Activated naive CD8-positive, alpha-beta T cell treated with anti-CD3 and anti-CD28 coated beads, Interleukin-2, amount 10 ng/mL, durations not matched to agents 7 days and 5 days (primary cell): ENCODE measurements around the gene PLPPR3. TPM values are rescaled to one million over a fixed set of nuclear protein-coding genes. Genes with fewer than 3 reads are reported as not detected.
A peak's percentile ranks its signal among the peaks of the same experiment; 100 is the strongest.
"Not testable (repeated sequence)": the region's sequence is repeated elsewhere in the genome, so short reads cannot be mapped to it uniquely, and the experiment has no call there.

Experiments used
- ATAC-seq: fragments of 150-1000 bp; cut with Tn5 transposase; one replicate; pipeline ENCODE4 v1.10.0; 2021; ENCODE audit warnings: low read depth, moderate library complexity
- POLR2A ChIA-PET: fragments of 350-600 bp; sonication (Branson Sonifier 250); formaldehyde crosslinking; loops from one replicate; lab custom pipeline; 2021; ENCODE audit warnings: antibody characterized with exemption; lab: Charles Lee
- DNase-seq: peaks from one replicate; pipeline ENCODE4 v3.0.0; 2021
- H3K27ac Mint-ChIP-seq: one replicate; pipeline ENCODE4 v1.8.0; 2022; ENCODE audit warnings: mild to moderate bottlenecking, mixed read lengths
- H3K27me3 Mint-ChIP-seq: one replicate; pipeline ENCODE4 v1.8.0; 2022; ENCODE audit warnings: mild to moderate bottlenecking, moderate library complexity, mixed read lengths
- H3K36me3 Mint-ChIP-seq: one replicate; pipeline ENCODE4 v1.8.0; 2021; ENCODE audit warnings: mild to moderate bottlenecking, mixed read lengths
- H3K4me1 Mint-ChIP-seq: one replicate; pipeline ENCODE4 v1.8.0; 2021; ENCODE audit warnings: mixed read lengths
- H3K4me3 Mint-ChIP-seq: one replicate; pipeline ENCODE4 v1.8.0; 2022; ENCODE audit warnings: mild to moderate bottlenecking, moderate library complexity, mixed read lengths
- H3K9me3 Mint-ChIP-seq: one replicate; pipeline ENCODE4 v1.8.0; 2021; ENCODE audit warnings: mixed read lengths
- total RNA-seq, 2 experiments: library from RNA; stranded (reverse); gene quantifications; one replicate each; pipeline ENCODE4 v1.2.3, GENCODE V29; 2021

Gene PLPPR3
- total RNA-seq, 2 experiments from 2014 or later: not detected

DNA sequence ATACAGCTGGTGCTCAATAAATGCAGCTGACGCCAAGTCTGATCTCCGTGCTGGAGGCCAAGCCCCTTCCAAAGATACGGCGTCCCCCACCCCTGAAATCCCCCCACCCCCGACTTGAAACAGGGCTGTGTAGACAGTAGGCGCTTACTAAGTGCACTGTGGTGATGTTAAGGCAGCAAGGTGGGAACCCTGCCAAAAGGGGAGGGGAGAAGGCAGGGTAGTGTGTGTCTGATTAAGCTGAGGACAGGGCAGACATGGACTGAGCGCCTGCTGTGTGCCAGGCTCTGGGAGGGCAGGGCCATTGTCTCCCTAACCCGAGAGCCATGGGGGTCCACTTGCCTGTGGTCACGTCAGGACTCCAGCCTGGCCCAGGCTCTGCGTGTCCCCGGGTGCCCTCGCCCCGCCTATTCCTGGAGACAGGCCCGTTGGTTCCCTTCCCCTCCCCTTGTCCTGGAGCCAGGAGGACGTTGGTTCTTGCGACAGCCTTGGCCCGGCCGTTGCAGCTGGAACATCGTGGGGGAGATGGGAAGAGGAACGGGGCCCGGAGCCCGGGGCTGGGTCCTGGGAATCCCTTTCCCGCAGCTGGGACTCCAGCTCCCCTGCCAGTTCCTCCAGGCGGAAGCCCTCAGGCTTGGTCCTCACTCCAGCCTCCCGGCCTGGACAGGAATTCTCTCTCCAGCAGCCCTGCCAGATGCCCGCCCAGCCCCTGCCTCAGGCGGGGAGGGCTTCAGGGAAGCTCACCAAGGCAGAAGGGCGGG, 28.6 kb upstream of the PLPPR3 start:
- POLR2A ChIA-PET: no interaction called here
- ATAC-seq: no peak
- H3K4me3 Mint-ChIP-seq: no peak overlapping the region
- H3K4me1 Mint-ChIP-seq: no peaks in the 10 kb centered on the region
- peaks cover 27% of the 10 kb centered on the region for H3K27me3 Mint-ChIP-seq
- no peak for DNase-seq
- no peaks in the 10 kb centered on the region for H3K36me3 Mint-ChIP-seq
- no peaks in the 10 kb centered on the region for H3K9me3 Mint-ChIP-seq
- H3K27ac Mint-ChIP-seq: no peak overlapping the region

DNA sequence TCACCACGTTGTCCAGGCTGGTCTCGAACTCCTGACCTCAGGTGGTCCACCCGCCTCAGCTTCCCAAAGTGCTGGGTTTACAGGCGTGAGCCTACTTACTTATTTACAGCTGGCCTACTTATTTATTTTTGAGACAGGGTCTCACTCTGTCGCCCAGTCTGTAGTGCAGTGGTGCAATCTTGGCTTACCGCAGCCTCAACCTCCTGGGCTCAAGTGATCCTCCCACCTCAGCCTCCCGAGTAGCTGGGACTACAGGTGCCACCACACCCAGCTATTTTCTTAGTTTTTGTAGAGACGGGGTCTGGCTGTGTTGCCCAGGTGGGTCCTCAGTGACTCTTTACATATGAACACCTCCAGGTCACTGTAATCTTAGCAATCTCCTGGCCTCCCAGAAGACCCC, 27.4 kb upstream of the PLPPR3 start:
- not testable (repeated sequence) for H3K9me3 Mint-ChIP-seq, H3K27ac Mint-ChIP-seq, H3K4me3 Mint-ChIP-seq, H3K36me3 Mint-ChIP-seq, ATAC-seq, H3K4me1 Mint-ChIP-seq, DNase-seq
- POLR2A ChIA-PET: interaction anchor here (1.4 kb wide), 1 partner anchor 44 kb away, joined by 3 read pairs; the partner anchor contains the start of genes MED16 and RNU6-9
- H3K27me3 Mint-ChIP-seq: peaks cover 38% of the 10 kb centered on the region

DNA sequence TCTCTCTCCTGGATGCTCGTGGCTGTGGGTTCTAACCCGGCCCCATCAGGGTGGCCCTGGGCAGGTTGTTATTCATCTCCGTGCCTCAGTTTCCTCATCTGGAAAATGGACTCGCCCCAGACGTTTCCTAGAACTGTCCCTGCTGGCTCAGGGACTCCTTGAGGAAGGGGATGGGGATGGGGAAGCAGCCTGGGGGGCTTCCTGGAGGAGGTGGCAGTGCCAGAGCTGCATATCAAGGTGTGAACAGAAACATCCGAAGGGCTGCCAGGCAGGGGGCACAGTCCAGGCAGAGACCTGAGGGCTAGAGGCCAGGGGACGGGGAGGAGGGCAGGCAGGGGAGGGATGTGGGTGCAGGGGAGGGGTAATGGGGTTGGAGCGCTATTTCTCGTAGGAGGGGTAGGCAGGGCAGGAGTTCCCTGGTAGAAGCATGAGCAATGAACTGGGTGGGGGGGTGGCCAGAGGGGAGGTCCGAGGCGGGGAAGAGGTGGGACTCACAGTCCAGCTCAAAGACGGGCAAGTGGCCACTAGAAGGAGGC, 26.7 kb upstream of the PLPPR3 start:
- ATAC-seq (no peak), DNase-seq (no peak)
- H3K27ac Mint-ChIP-seq: no peak overlapping the region
- POLR2A ChIA-PET: interaction anchor here (1.4 kb wide), 1 partner anchor 45 kb away, joined by 3 read pairs; the partner anchor contains the start of genes MED16 and RNU6-9
- H3K27me3 Mint-ChIP-seq: peaks cover 36% of the 10 kb centered on the region
- peaks cover 3% of the 10 kb centered on the region for H3K4me1 Mint-ChIP-seq
- no peaks in the 10 kb centered on the region for H3K9me3 Mint-ChIP-seq
- peaks cover 2% of the 10 kb centered on the region for H3K36me3 Mint-ChIP-seq
- H3K4me3 Mint-ChIP-seq: no peak overlapping the region

DNA sequence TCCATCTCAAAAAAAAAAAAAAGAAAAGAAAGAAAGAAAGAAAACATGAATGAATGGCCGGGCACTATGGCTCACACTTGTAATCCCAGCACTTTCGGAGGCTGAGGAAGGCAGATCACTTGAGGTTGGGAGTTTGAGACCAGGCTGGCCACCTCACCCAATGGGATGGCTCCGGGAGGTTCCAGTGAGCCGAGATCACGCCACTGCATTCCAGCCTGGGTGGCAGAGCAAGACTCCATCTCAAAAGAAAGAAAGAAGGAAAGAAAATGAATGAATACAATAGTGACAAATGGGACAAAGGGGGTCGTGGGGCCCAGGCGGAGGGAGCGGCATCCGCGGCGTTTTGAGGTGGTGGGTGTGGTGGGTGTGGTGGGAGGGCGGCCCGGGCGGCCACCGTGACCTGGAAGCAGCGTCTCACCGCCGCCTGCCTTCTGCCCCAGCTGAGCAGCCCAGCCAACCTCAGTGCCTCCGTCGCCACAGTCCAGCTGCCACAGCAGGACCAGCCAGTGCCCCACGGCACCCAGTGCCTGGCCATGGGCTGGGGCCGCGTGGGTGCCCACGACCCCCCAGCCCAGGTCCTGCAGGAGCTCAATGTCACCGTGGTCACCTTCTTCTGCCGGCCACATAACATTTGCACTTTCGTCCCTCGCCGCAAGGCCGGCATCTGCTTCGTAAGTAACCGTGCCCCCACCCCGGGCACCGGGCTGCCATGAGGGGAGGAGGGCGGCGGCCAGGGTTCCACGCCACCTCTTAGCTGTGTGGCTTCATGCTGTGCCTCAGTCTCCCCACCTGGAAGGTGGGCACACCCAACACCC, 24.2 kb upstream of the PLPPR3 start:
- no peak for ATAC-seq
- Mint-ChIP-seq H3K4me3 (no peak overlapping the region), H3K4me1 (peaks cover 3% of the 10 kb centered on the region)

DNA sequence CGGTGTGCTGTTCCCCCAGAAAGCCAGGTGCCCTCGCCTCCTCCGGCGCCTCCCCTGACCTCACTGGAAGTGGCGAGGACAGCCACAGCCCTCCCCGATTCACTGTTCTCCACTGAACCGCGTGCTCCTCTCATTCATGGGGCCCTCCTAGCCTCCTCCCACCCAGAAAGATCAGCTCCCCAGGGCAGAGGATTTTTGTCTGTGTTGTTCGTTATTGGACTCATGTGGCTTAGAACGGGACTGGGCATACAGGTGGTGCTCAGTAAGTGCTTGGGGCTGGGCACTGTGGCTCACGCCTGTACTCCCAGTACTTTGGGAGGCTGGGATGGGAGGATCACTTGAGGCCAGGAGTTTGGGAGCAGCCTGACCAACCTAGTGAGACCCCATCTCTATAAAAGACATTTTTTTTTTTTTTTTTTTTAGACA, 22.8 kb upstream of the PLPPR3 start:
- Mint-ChIP-seq H3K27ac (peak overlapping the region; percentile 56), H3K27me3 (peaks cover 41% of the 10 kb centered on the region), H3K4me3 (peak overlapping the region; percentile 48), H3K4me1 (peaks cover 3% of the 10 kb centered on the region), H3K36me3 (peaks cover 2% of the 10 kb centered on the region), H3K9me3 (peaks cover 3% of the 10 kb centered on the region)
- POLR2A ChIA-PET: no interaction called here
- ATAC-seq: peak; percentile 69
- DNase-seq: no peak

More for the DNA sequence above, 24.2 kb upstream of the PLPPR3 start:
- peaks cover 2% of the 10 kb centered on the region for H3K36me3 Mint-ChIP-seq
- peaks cover 41% of the 10 kb centered on the region for H3K27me3 Mint-ChIP-seq
- no peak for DNase-seq
- POLR2A ChIA-PET: no interaction called here
- H3K27ac Mint-ChIP-seq: no peak overlapping the region
- peaks cover 3% of the 10 kb centered on the region for H3K9me3 Mint-ChIP-seq

- no peak overlapping the region for H3K27ac Mint-ChIP-seq
- peaks cover 41% of the 10 kb centered on the region for H3K27me3 Mint-ChIP-seq
- POLR2A ChIA-PET: no interaction called here
- ATAC-seq (no peak), DNase-seq (no peak)
- H3K4me1 Mint-ChIP-seq: peaks cover 3% of the 10 kb centered on the region
- peaks cover 3% of the 10 kb centered on the region for H3K9me3 Mint-ChIP-seq
- peak overlapping the region; percentile 48 for H3K4me3 Mint-ChIP-seq
- H3K36me3 Mint-ChIP-seq: peaks cover 2% of the 10 kb centered on the region
Observed at GRCh38 chr19:843836-844545, 22.2 kb upstream of the PLPPR3 start.

- Mint-ChIP-seq H3K27me3 (peaks cover 41% of the 10 kb centered on the region), H3K4me1 (peaks cover 3% of the 10 kb centered on the region), H3K27ac (no peak overlapping the region), H3K9me3 (peaks cover 3% of the 10 kb centered on the region), H3K36me3 (peaks cover 2% of the 10 kb centered on the region), H3K4me3 (no peak overlapping the region)
- DNase-seq (no peak), ATAC-seq (no peak)
- POLR2A ChIA-PET: no interaction called here
Observed at GRCh38 chr19:843180-843835, 21.6 kb upstream of the PLPPR3 start.

DNA sequence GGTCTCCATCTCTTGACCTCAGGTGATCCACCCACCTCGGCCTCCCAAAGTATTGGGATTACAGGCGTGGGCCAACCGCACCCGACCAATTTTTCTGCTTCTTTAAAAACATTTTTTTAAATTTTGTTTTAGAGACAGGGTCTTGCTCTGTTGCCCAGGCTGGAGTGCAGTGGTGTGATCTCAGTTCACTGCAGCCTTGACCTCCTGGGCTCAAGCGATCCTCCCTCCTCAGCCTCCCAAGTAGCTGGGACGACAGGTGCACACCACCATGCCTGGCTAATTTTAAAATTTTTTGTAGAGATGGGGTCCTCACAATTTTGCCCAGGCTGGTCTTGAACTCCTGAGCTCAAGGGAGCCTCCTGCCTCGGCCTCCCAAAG, 21.0 kb upstream of the PLPPR3 start:
- H3K36me3 Mint-ChIP-seq, ATAC-seq, H3K27ac Mint-ChIP-seq, H3K4me3 Mint-ChIP-seq, H3K9me3 Mint-ChIP-seq, POLR2A ChIA-PET, H3K4me1 Mint-ChIP-seq, DNase-seq: not testable (repeated sequence)
- peaks cover 39% of the 10 kb centered on the region for H3K27me3 Mint-ChIP-seq

DNA sequence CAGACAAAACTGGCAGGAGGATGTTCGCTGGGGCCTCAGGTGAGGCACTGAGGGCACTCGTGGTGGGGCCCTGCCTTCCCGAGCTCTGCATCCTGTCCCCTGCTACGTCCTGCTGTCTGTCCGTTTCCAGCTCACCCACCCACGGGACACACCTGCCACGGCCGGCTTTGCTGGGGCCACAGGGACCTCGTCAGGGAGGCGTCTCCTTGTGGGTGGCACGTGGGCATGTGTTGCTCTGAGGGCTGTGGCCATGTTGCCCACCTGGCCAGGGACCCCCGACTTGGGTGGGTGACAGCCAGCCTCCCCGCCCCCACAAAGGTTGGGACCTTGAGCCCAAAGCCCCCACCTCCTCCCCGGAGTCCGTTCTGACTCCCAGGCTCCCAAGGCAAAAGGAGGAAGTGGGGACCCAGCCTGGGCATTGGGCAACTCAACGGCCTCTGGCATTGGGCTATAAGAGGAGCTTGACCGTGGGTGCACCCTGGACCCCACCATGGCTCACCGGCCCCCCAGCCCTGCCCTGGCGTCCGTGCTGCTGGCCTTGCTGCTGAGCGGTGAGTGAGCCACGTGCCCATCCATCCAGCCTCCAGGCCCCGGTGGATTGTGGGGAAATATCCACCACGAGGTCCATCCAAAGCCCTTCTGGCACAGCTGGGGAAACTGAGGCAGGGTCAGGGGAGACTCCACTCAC, 18.9 kb upstream of the PLPPR3 start, which contains the start of gene PRTN3:
TSS of gene PRTN3 (plus strand) at position 481 of the 688 bp plus-strand sequence. CDS start at position 491, 10 bp downstream.
- no peak for ATAC-seq
- POLR2A ChIA-PET: no interaction called here
- Mint-ChIP-seq H3K9me3 (peaks cover 3% of the 10 kb centered on the region), H3K4me1 (peaks cover 7% of the 10 kb centered on the region), H3K27ac (no peak within 1 kb of the TSS), H3K4me3 (no peak within 1 kb of the TSS), H3K36me3 (peaks cover 2% of the 10 kb centered on the region), H3K27me3 (peaks cover 35% of the 10 kb centered on the region)
- no peak for DNase-seq

DNA sequence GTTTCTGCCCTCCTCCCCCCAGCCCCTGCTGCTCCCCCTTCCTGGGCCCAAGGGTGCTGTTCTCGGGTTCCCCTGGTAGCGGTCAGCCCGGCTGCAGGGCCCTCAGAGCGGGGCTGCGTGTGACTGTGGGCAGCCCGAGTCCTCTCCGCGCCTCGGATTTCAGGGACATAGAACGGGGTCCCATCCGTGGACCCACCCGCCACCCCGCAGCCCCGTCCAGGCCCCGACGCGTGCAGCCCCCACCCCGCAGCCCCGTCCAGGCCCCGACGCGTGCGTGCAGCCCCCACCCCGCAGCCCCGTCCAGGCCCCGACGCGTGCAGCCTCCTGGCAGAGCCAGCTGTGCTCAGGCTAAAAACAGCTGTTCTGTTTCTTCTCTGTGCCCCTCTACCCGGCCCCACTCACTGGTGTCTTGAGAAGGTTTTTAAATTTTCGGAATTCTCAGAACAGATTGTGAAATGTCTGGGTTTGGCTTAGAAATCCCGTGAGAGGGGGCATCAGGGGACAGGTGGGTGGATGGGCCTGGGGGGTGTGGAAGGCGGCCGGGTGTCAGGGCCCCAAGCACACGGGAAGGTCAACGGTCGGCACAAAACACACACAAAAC, 13.6 kb upstream of the PLPPR3 start:
- Mint-ChIP-seq H3K27ac (no peak overlapping the region), H3K27me3 (peaks cover 8% of the 10 kb centered on the region)
- POLR2A ChIA-PET: no interaction called here

DNA sequence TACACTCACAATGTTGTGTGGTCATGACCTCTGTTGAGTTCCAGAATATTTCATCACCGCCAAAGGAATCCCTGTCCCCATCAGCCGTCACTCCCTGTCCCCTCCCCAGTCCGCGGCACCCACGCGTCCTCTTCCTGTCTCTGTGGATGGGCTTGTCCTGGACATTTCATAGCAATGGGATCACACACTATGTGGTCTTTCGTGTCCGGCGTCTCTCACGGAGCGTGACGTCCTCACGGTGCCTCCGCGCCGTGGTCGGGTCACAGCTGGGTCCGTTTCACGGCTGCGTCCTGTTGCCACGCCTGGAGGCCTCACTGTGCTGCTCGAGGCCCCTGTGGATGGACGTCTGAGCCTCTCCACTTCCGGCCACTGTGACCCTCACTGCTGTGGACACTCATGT, 12.5 kb upstream of the PLPPR3 start:
- DNase-seq (no peak), ATAC-seq (no peak)
- Mint-ChIP-seq H3K36me3 (no peaks in the 10 kb centered on the region), H3K9me3 (no peaks in the 10 kb centered on the region), H3K4me3 (no peak overlapping the region), H3K27me3 (peaks cover 8% of the 10 kb centered on the region), H3K4me1 (peaks cover 3% of the 10 kb centered on the region), H3K27ac (no peak overlapping the region)
- POLR2A ChIA-PET: no interaction called here

More for the DNA sequence above, 13.6 kb upstream of the PLPPR3 start:
- Mint-ChIP-seq H3K9me3 (no peaks in the 10 kb centered on the region), H3K36me3 (no peaks in the 10 kb centered on the region), H3K4me1 (peaks cover 3% of the 10 kb centered on the region), H3K4me3 (no peak overlapping the region)
- ATAC-seq (no peak), DNase-seq (no peak)
